ENCODE measurements around the gene KCNA1. TPM values are rescaled to one million over a fixed set of nuclear protein-coding genes. Genes with fewer than 3 reads are reported as not detected.
"Not testable (repeated sequence)": the region's sequence is repeated elsewhere in the genome, so short reads cannot be mapped to it uniquely, and the experiment has no call there.

Gene KCNA1
- total RNA-seq, 1 experiment from 2014 or later = not detected

DNA sequence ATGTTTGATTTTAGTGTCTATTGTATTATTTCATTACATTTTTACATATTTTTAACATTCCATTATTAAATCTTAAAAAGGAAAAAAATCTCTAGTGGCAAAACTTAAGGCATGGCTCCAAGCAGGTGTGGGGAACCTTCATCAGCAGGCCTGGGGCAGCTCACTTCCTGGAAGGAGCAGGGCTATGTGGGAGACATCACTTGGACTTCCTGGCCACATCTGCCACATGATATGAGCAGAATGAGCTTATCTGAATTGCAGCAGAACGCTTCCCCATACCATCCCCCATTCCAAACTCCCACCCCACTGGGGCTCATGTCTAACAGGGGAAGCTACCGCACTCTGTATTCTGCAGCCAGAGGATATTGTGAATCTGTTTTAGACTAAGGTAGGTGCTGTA is 35.0 kb upstream of the KCNA1 start:
- Histone ChIP-seq H3K4me3 (ENCODE audit: low read depth, low read length, poor library complexity, severe bottlenecking) (no peak overlapping the region), H3K36me3 (ENCODE audit: insufficient read depth, low read length, poor library complexity, severe bottlenecking) (no peaks in the 10 kb centered on the region), H3K4me1 (ENCODE audit: insufficient read depth, low read length, poor library complexity, severe bottlenecking) (no peaks in the 10 kb centered on the region), H3K9me3 (ENCODE audit: low read depth, low read length, poor library complexity, severe bottlenecking) (no peaks in the 10 kb centered on the region), H3K27me3 (replicated peaks; ENCODE audit: insufficient read depth, low read depth, low read length, poor library complexity) (peaks cover 67% of the 10 kb centered on the region), H3K27ac (ENCODE audit: low read depth, low read length, poor library complexity, severe bottlenecking) (no peak overlapping the region)
- CTCF ChIA-PET = interaction anchor here (0.7 kb wide), 1 partner anchor 486 kb away, joined by 3 read pairs; no protein-coding TSS in a partner anchor
- no peak for DNase-seq (ENCODE audit: low spot score)
- TF ChIP-seq, protein P1, sequence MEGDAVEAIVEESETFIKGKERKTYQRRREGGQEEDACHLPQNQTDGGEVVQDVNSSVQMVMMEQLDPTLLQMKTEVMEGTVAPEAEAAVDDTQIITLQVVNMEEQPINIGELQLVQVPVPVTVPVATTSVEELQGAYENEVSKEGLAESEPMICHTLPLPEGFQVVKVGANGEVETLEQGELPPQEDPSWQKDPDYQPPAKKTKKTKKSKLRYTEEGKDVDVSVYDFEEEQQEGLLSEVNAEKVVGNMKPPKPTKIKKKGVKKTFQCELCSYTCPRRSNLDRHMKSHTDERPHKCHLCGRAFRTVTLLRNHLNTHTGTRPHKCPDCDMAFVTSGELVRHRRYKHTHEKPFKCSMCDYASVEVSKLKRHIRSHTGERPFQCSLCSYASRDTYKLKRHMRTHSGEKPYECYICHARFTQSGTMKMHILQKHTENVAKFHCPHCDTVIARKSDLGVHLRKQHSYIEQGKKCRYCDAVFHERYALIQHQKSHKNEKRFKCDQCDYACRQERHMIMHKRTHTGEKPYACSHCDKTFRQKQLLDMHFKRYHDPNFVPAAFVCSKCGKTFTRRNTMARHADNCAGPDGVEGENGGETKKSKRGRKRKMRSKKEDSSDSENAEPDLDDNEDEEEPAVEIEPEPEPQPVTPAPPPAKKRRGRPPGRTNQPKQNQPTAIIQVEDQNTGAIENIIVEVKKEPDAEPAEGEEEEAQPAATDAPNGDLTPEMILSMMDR (conservative IDR thresholded peaks at IDR 0.05; ENCODE audit: low read depth, low read length) = no peak
- TF ChIP-seq EZH2 (IDR thresholded peaks at IDR 0.05; ENCODE audit: borderline replicate concordance, low read depth, low read length, poor library complexity, severe bottlenecking) = no peak
- POLR2A ChIA-PET (ENCODE audit: low non-redundant PET) = no interaction called here
- BruUV-seq (replicated peaks) = no TSS peak
- intact Hi-C loops (cut with micrococcal nuclease; ENCODE audit: unreplicated experiment) = no loop called here

DNA sequence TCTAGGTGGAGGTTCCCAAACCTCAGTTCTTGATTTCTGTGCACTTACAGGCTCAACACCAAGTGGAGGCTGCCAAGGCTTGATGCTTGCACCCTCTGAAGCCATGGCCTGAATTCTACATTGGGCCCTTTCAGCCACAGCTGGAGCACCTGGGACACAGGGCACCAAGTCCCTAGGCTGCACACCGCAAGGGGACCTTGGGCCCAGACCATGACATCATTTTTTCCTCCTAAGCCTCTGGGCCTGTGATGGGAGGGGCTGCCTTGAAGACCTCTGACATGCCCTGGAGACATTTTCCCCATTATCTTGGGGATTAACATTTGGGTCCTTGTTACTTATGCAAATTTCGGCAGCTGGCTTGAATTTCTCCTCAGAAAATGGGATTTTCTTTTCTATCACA is 30.2 kb upstream of the KCNA1 start:
- H3K36me3 ChIP-seq (ENCODE audit: insufficient read depth, low read length, poor library complexity, severe bottlenecking); H3K9me3 ChIP-seq (ENCODE audit: low read depth, low read length, poor library complexity, severe bottlenecking); H3K4me3 ChIP-seq (ENCODE audit: low read depth, low read length, poor library complexity, severe bottlenecking); POLR2A ChIA-PET (ENCODE audit: low non-redundant PET); BruUV-seq (replicated peaks); H3K27ac ChIP-seq (ENCODE audit: low read depth, low read length, poor library complexity, severe bottlenecking); H3K4me1 ChIP-seq (ENCODE audit: insufficient read depth, low read length, poor library complexity, severe bottlenecking); CTCF ChIA-PET; intact Hi-C loops (cut with micrococcal nuclease; ENCODE audit: unreplicated experiment); DNase-seq (ENCODE audit: low spot score): not testable (repeated sequence)
- peaks cover 33% of the 10 kb centered on the region for H3K27me3 ChIP-seq (replicated peaks; ENCODE audit: insufficient read depth, low read depth, low read length, poor library complexity)

DNA sequence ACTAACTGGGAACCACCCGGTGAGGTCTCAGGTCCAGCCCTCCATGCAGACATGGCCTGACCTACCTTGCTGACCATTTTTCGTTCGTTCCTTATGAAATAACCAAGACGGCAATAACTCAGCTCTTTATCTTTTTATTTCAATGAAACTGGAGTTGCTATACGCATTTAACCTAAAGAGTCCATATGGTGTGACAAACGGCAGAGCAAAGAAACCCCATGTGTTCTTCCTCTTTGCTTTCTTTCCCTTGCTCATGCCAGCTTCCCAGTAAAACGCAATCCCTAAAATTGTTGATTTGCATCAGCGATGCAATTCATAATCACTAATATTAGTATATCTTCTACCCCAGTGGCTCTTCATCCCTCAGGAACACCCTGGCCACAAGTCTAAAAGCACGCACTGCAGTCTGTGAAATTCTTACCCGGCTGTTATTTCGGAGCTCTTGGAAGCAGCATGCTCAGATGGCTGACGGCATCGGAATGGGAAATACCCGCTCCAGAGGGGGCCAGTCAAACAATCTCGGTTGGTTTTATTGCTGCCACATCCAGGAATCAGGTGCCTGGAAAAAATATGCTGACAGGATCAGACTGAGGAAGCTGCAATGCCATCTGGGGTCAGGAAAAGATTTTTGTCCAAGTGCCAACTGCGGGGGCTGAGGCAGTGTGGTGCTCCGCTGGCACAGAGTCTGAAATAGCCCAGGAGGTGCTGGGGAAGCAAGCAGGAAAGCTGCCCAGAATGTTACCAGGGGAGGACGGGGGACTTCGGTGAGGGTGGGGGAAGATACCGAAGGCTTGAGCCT is 28.2 kb upstream of the KCNA1 start:
- no peak overlapping the region for H3K27ac ChIP-seq (ENCODE audit: low read depth, low read length, poor library complexity, severe bottlenecking)
- BruUV-seq (replicated peaks) = no TSS peak
- no peak for DNase-seq (ENCODE audit: low spot score)
- H3K4me1 ChIP-seq (ENCODE audit: insufficient read depth, low read length, poor library complexity, severe bottlenecking) = no peaks in the 10 kb centered on the region
- ChIA-PET CTCF (no interaction called here), POLR2A (ENCODE audit: low non-redundant PET) (no interaction called here)
- H3K27me3 ChIP-seq (replicated peaks; ENCODE audit: insufficient read depth, low read depth, low read length, poor library complexity) = peaks cover 33% of the 10 kb centered on the region
- H3K9me3 ChIP-seq (ENCODE audit: low read depth, low read length, poor library complexity, severe bottlenecking) = no peaks in the 10 kb centered on the region
- TF ChIP-seq EZH2 (IDR thresholded peaks at IDR 0.05; ENCODE audit: borderline replicate concordance, low read depth, low read length, poor library complexity, severe bottlenecking) = no peak
- TF ChIP-seq, protein P1 (conservative IDR thresholded peaks at IDR 0.05; ENCODE audit: low read depth, low read length) = no peak
- intact Hi-C loops (cut with micrococcal nuclease; ENCODE audit: unreplicated experiment) = no loop called here
- H3K4me3 ChIP-seq (ENCODE audit: low read depth, low read length, poor library complexity, severe bottlenecking) = no peak overlapping the region
- H3K36me3 ChIP-seq (ENCODE audit: insufficient read depth, low read length, poor library complexity, severe bottlenecking) = no peaks in the 10 kb centered on the region

DNA sequence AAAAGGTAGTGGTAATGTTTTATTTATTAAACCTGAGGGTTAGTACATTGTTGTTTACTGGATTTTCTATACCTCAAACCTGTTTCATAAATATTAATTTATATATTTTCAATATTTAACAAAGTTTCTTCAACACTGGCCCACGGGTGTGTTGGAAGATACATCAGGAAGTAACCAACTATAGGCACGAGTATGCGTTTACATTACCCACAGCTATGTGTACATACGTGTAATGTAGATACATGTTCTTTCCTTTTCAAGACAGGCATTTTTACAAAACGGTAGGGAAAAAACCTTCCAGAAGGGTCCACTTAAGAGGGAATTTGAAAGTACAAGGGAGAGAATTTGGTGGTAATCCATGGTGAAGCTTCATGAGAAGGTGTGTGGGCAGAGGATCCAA is 17.8 kb upstream of the KCNA1 start:
- H3K27ac ChIP-seq (ENCODE audit: low read depth, low read length, poor library complexity, severe bottlenecking) = no peak overlapping the region
- no peaks in the 10 kb centered on the region for H3K36me3 ChIP-seq (ENCODE audit: insufficient read depth, low read length, poor library complexity, severe bottlenecking)
- no peak for DNase-seq (ENCODE audit: low spot score)
- CTCF ChIA-PET = no interaction called here
- H3K9me3 ChIP-seq (ENCODE audit: low read depth, low read length, poor library complexity, severe bottlenecking) = no peaks in the 10 kb centered on the region
- peaks cover 88% of the 10 kb centered on the region for H3K27me3 ChIP-seq (replicated peaks; ENCODE audit: insufficient read depth, low read depth, low read length, poor library complexity)
- TF ChIP-seq, protein P1 (conservative IDR thresholded peaks at IDR 0.05; ENCODE audit: low read depth, low read length) = no peak
- no peak for TF ChIP-seq EZH2 (IDR thresholded peaks at IDR 0.05; ENCODE audit: borderline replicate concordance, low read depth, low read length, poor library complexity, severe bottlenecking)
- no peaks in the 10 kb centered on the region for H3K4me1 ChIP-seq (ENCODE audit: insufficient read depth, low read length, poor library complexity, severe bottlenecking)
- intact Hi-C loops (cut with micrococcal nuclease; ENCODE audit: unreplicated experiment) = no loop called here
- no peak overlapping the region for H3K4me3 ChIP-seq (ENCODE audit: low read depth, low read length, poor library complexity, severe bottlenecking)
- POLR2A ChIA-PET (ENCODE audit: low non-redundant PET) = no interaction called here
- no TSS peak for BruUV-seq (replicated peaks)

Measured in A673 (cell line).